Trophoblast cell (in vitro differentiated cells and primary cell): ENCODE data around the gene DKK3.
A peak's percentile ranks its signal among the peaks of the same experiment; 100 is the strongest.

ENCODE experiments used
- DNase-seq, 2 donors: peaks; one replicate each; pipeline ENCODE4 v3.0.0-alpha.2; 2016
- H2AFZ ChIP-seq: 2 replicates; pipeline ENCODE4 v1.6.1; 2013; ENCODE audit warnings: low read length, moderate library complexity, mild to moderate bottlenecking; ENCODE audit not compliant: insufficient read depth, poor library complexity
- H2AK5ac ChIP-seq: 2 replicates; pipeline ENCODE4 v1.6.1; 2013; ENCODE audit warnings: mild to moderate bottlenecking, low read length
- H2BK120ac ChIP-seq: 2 replicates; pipeline ENCODE4 v1.6.1; 2013; ENCODE audit warnings: low read length, mild to moderate bottlenecking, moderate library complexity; ENCODE audit not compliant: insufficient read depth, poor library complexity
- H2BK12ac ChIP-seq: 2 replicates; pipeline ENCODE4 v1.6.1; 2013; ENCODE audit warnings: mild to moderate bottlenecking, low read length, moderate library complexity
- H2BK5ac ChIP-seq: 2 replicates; pipeline ENCODE4 v1.6.1; 2013; ENCODE audit warnings: low read length, low read depth, moderate library complexity, mild to moderate bottlenecking; ENCODE audit not compliant: poor library complexity
- H3K14ac ChIP-seq: 2 replicates; pipeline ENCODE4 v1.6.1; 2013; ENCODE audit warnings: mild to moderate bottlenecking, low read length
- H3K18ac ChIP-seq: 2 replicates; pipeline ENCODE4 v1.6.1; 2013; ENCODE audit warnings: mild to moderate bottlenecking, low read length
- H3K23ac ChIP-seq: 2 replicates; pipeline ENCODE4 v1.6.1; 2013; ENCODE audit warnings: low read length
- H3K27ac ChIP-seq: 2 replicates; pipeline ENCODE4 v1.5.1; 2013; ENCODE audit warnings: low read depth, mild to moderate bottlenecking, inconsistent platforms, low read length, moderate library complexity
- H3K27me3 ChIP-seq: 2 replicates; pipeline ENCODE4 v1.6.1; 2013; ENCODE audit warnings: inconsistent platforms, mild to moderate bottlenecking, low read length, moderate library complexity; ENCODE audit not compliant: insufficient read depth
- H3K36me3 ChIP-seq, 2 experiments: 1 replicate in 1 of 2; 2 replicates in 1 of 2; pipeline ENCODE4 v1.6.1; 2013; ENCODE audit warnings: low read length in 2 of 2, mild to moderate bottlenecking in 2 of 2, moderate library complexity in 1 of 2; ENCODE audit not compliant: insufficient read depth in 2 of 2, control insufficient read depth in 1 of 2
- H3K4ac ChIP-seq: 2 replicates; pipeline ENCODE4 v1.6.1; 2013; ENCODE audit warnings: low read depth, mild to moderate bottlenecking, low read length, moderate library complexity
- H3K4me1 ChIP-seq, 2 experiments: 1 replicate in 1 of 2; 2 replicates in 1 of 2; pipeline ENCODE4 v1.6.1; 2013; ENCODE audit warnings: low read length in 2 of 2, mild to moderate bottlenecking in 2 of 2, moderate library complexity in 1 of 2; ENCODE audit not compliant: insufficient read depth in 2 of 2, control insufficient read depth in 1 of 2
- H3K4me2 ChIP-seq: 2 replicates; pipeline ENCODE4 v1.6.1; 2013; ENCODE audit warnings: inconsistent platforms, mild to moderate bottlenecking, low read length, moderate library complexity
- H3K4me3 ChIP-seq: 2 replicates; pipeline ENCODE4 v1.5.1; 2013; ENCODE audit warnings: mild to moderate bottlenecking, low read depth, low read length, inconsistent platforms
- H3K79me1 ChIP-seq: one replicate; pipeline ENCODE4 v1.6.1; 2013; ENCODE audit warnings: low read length
- H3K79me2 ChIP-seq: 2 replicates; pipeline ENCODE4 v1.6.1; 2013; ENCODE audit warnings: low read length, mild to moderate bottlenecking; ENCODE audit not compliant: control insufficient read depth, insufficient read depth, poor library complexity
- H3K9ac ChIP-seq: 2 replicates; pipeline ENCODE4 v1.6.1; 2013; ENCODE audit warnings: mild to moderate bottlenecking, low read length
- H3K9me3 ChIP-seq: 2 replicates; pipeline ENCODE4 v1.6.1; 2013; ENCODE audit warnings: low read depth, mild to moderate bottlenecking, control low read depth, inconsistent platforms, low read length; ENCODE audit not compliant: insufficient read depth
- H4K12ac ChIP-seq: 2 replicates; pipeline ENCODE4 v1.6.1; 2013; ENCODE audit warnings: low read depth, mild to moderate bottlenecking, low read length, moderate library complexity
- H4K8ac ChIP-seq: 2 replicates; pipeline ENCODE4 v1.6.1; 2013; ENCODE audit warnings: low read depth, mild to moderate bottlenecking, low read length, moderate library complexity
- H4K91ac ChIP-seq: one replicate; pipeline ENCODE4 v1.6.1; 2013; ENCODE audit warnings: low read depth, mild to moderate bottlenecking, low read length, moderate library complexity
- WGBS: extraction: QIAGEN DNeasy Blood & Tissue Kit; methylation state at CpG from one replicate; pipeline ENCODE4 v1.1.7; 2013; ENCODE audit warnings: missing lambda C conversion rate; ENCODE audit not compliant: insufficient read length, insufficient coverage; ENCODE audit errors: extremely low coverage; 5-methylcytosine and 5-hydroxymethylcytosine counted together

The DKK3 gene

DNA sequence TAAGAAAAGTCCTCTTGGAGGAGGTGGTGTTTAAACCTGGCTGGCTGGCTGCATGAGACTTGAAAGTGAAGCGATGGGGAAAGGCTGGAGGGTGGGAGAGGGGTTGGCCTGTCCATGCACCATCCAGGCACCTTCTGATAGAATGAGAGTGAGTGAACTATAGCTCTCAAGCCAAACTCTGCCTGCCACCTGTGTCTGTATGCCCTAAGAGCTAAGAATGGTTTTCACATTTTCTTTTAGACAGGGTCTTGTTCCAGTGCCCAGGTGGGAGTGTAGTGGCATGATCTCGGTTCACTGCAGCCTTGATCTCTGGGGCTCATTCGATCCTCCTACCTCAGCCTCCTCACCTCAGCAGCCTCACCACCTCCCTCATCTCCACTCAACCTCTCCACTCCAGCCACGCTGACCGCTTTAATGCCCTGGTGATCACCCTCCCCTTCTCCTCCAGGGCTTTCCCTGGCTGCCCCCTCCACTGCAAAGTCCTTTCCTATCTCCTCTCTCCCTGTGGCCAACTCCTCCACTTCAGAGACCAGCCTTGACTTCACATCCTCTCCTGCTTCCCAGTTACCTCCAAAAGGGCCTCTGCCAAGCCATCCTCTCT is 38.3 kb upstream of the DKK3 start:
- peak overlapping the region; percentile 47 for H2BK120ac ChIP-seq
- no CpG with 5 or more reads among the region's 5 CpGs for WGBS
- no peaks in the 10 kb centered on the region for H3K36me3 ChIP-seq
- H2BK12ac ChIP-seq, result peak overlapping the region; percentile 86
- peak overlapping the region; percentile 65 for H4K91ac ChIP-seq
- no peak overlapping the region for H4K12ac ChIP-seq
- no peak overlapping the region for H4K8ac ChIP-seq
- peak overlapping the region; percentile 24 for H2AK5ac ChIP-seq
- no peak overlapping the region for H3K9ac ChIP-seq
- no peak overlapping the region for H3K4me3 ChIP-seq
- H3K18ac ChIP-seq, result no peak overlapping the region
- peaks cover 19 to 26% of the 10 kb centered on the region in 2 experiments for H3K4me1 ChIP-seq
- H3K79me2 ChIP-seq, result no peaks in the 10 kb centered on the region
- H3K27me3 ChIP-seq, result no peaks in the 10 kb centered on the region
- H3K4ac ChIP-seq, result no peak overlapping the region
- peaks cover 29% of the 10 kb centered on the region for H3K79me1 ChIP-seq
- peak overlapping the region; percentile 35 for H2BK5ac ChIP-seq
- H3K14ac ChIP-seq, result peak overlapping the region; percentile 24
- no peak overlapping the region for H2AFZ ChIP-seq
- H3K9me3 ChIP-seq, result no peaks in the 10 kb centered on the region
- no peak for DNase-seq
- no peak overlapping the region for H3K27ac ChIP-seq
- H3K23ac ChIP-seq, result no peak overlapping the region
- H3K4me2 ChIP-seq, result no peak overlapping the region

DNA sequence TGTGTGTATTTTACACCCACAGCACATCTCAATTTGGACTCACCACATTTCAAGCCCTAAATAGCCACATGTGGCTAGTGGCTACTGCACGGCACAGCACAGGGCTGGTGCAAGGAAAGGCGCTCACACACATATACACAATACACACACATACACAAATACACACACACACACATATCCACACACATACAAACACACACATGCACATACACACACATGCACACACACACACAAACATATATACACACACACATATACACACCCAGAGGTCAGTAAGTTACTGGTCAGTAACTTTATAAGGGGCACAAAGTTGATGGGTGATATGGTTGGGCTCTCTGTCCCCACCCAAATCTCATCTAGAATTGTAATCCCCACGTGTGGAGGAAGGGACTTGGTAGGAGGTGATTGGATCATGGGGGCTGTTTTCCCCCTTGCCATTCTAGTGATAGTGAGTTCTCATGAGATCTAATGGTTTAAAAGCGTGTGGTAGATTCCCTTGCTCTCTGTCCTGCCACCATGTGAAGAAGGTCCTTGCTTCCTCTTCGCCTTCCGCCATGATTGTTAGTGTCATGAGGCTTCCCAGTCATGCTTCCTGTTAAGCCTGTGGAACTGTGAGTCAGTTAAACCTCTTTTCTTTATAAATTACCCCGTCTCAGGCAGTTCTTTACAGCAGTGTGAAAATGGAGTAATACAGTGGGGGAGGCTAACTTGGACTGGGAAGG is 37.6 kb upstream of the DKK3 start:
- no CpG with 5 or more reads among the region's 7 CpGs for WGBS
- no peak overlapping the region for H2AK5ac ChIP-seq
- H2BK5ac ChIP-seq, result no peak overlapping the region
- H3K27ac ChIP-seq, result no peak overlapping the region
- no peaks in the 10 kb centered on the region for H3K9me3 ChIP-seq
- H3K4ac ChIP-seq, result no peak overlapping the region
- H2BK120ac ChIP-seq, result no peak overlapping the region
- H3K27me3 ChIP-seq, result no peaks in the 10 kb centered on the region
- no peaks in the 10 kb centered on the region for H3K79me2 ChIP-seq
- H4K8ac ChIP-seq, result no peak overlapping the region
- H3K9ac ChIP-seq, result no peak overlapping the region
- H3K23ac ChIP-seq, result no peak overlapping the region
- no peak overlapping the region for H4K12ac ChIP-seq
- no peak overlapping the region for H3K4me2 ChIP-seq
- H3K36me3 ChIP-seq, result no peaks in the 10 kb centered on the region
- peaks cover 31% of the 10 kb centered on the region for H3K79me1 ChIP-seq
- no peak overlapping the region for H3K14ac ChIP-seq
- no peak overlapping the region for H4K91ac ChIP-seq
- H3K18ac ChIP-seq, result no peak overlapping the region
- DNase-seq, result no peak
- no peak overlapping the region for H3K4me3 ChIP-seq
- peaks cover 19 to 26% of the 10 kb centered on the region in 2 experiments for H3K4me1 ChIP-seq
- no peak overlapping the region for H2AFZ ChIP-seq
- no peak overlapping the region for H2BK12ac ChIP-seq

DNA sequence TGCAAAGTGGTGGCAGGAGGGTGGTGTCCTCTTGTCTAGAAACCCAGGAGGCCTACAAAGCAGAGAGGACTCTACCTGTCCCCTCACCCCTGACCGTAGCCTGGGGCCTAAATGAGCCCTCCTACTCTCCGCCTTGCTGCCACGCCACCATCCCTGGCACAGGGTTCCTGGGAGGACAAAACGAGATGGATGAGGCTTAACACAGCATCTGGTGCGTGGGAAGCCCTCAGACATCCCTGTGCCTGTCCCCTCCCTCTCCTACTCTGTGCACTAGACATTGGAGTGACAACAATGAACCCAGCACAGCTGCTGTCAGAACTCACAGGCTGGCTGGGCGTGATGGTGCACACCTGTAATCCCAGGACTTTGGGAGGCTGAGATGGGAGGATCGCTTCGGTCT is 36.4 kb upstream of the DKK3 start:
- Histone ChIP-seq H4K12ac (no peak overlapping the region), H3K79me2 (no peaks in the 10 kb centered on the region), H2BK5ac (no peak overlapping the region), H3K9ac (no peak overlapping the region), H3K27ac (peak overlapping the region; percentile 4), H3K4me3 (no peak overlapping the region), H4K91ac (peak overlapping the region; percentile 80), H2AFZ (no peak overlapping the region), H3K4me2 (no peak overlapping the region), H3K18ac (peak overlapping the region; percentile 1), H3K4ac (no peak overlapping the region), H3K9me3 (peaks cover 4% of the 10 kb centered on the region), H3K36me3 (no peaks in the 10 kb centered on the region), H3K23ac (no peak overlapping the region), H4K8ac (peak overlapping the region; percentile 57), H3K4me1 (peaks cover 19 to 26% of the 10 kb centered on the region in 2 experiments), H3K27me3 (no peaks in the 10 kb centered on the region), H2BK12ac (peak overlapping the region; percentile 74), H3K79me1 (peaks cover 31% of the 10 kb centered on the region), H3K14ac (peak overlapping the region; percentile 40), H2BK120ac (peak overlapping the region; percentile 3), H2AK5ac (peak overlapping the region; percentile 22)
- DNase-seq, result no peak
- WGBS, result no CpG with 5 or more reads among the region's 8 CpGs

DNA sequence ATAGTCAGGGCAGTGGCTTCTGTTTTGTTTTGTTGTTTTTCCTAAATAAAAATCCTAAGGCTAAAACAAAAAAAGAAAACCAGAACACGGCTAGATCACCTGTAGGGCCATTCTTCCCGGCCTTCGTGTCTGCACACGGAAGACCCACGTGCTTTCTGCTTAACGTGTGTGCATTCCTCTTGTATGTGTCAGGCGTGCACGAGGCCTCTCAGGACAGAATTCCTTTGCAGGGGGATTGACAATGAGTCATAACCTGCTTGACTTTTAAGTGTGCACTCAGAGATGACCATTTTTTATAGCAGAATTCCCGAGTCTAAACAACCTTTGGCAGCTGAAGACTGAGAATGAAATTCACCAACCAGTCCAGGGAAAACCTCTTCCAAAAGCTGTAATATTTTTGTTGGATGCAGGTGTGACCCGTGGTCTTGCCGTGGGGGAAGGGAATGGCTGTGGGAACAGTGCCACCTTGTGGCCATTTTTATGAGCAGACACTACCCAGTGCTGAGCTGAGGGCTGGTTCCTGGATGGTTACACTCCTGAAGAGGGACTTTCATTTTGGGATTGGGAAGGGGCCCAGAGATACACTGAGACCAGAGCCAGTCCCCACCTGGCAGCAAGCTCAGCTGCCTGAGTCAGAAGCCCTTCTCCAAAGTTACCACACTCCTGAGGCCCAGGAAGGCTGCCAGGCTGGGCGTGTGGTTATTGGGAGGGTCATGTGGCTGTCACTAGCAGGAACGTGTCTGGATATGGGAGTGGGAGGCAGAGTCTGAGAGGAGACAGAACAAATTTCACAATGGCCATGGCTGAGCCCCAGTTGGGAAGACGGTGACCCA is 35.7 kb upstream of the DKK3 start:
- Histone ChIP-seq H3K27ac (peak overlapping the region; percentile 84), H3K14ac (peak overlapping the region; percentile 40), H3K79me2 (no peaks in the 10 kb centered on the region), H3K4me1 (peaks cover 15 to 22% of the 10 kb centered on the region in 2 experiments), H4K91ac (peak overlapping the region; percentile 80), H3K18ac (peak overlapping the region; percentile 17), H2BK12ac (peak overlapping the region; percentile 74), H3K27me3 (no peaks in the 10 kb centered on the region), H3K9me3 (peaks cover 4% of the 10 kb centered on the region), H2BK5ac (peak overlapping the region; percentile 65), H3K4me2 (peak overlapping the region; percentile 47), H3K79me1 (peaks cover 28% of the 10 kb centered on the region), H3K23ac (no peak overlapping the region), H4K12ac (no peak overlapping the region), H3K9ac (no peak overlapping the region), H2AK5ac (peak overlapping the region; percentile 22), H3K4me3 (no peak overlapping the region), H3K4ac (no peak overlapping the region), H2AFZ (peak overlapping the region; percentile 13), H3K36me3 (no peaks in the 10 kb centered on the region), H4K8ac (peak overlapping the region; percentile 57), H2BK120ac (peak overlapping the region; percentile 57)
- peak; percentile 80 to 91 for DNase-seq
- WGBS, result no CpG with 5 or more reads among the region's 14 CpGs
